ENCODE measurements around the gene ADRM1. TPM values are rescaled to one million over a fixed set of nuclear protein-coding genes. Genes with fewer than 3 reads are reported as not detected.

ADRM1 gene
- polyA plus RNA-seq, 2 of the 4 experiments (the other 2 are of a cell fraction) = 87.9 to 130 TPM

GRCh38 chr20:62321521-62321948 lies 18.7 kb downstream of the ADRM1 start:
- no peak for FAIRE-seq
- Histone ChIP-seq H3K9me3 (peaks cover 14% of the 10 kb centered on the region), H3K27ac (peak overlapping the region in 1 of 2 experiments; percentile 57; a peak in 2 of 6 replicates), H3K4me3 (no peak overlapping the region), H3K4me2 (no peak overlapping the region), H3K4me1 (peaks cover 11% of the 10 kb centered on the region; the same call in 2 of the 3 replicates)
- ATAC-seq = peak; percentile 30 to 57; a peak in 5 of 6 replicates
- ChIA-PET POLR2A (no interaction called here), CTCF (no interaction called here)
- 93% methylated on average over 5 of the region's 7 CpGs for WGBS (ENCODE audit: missing lambda C conversion rate)
- 0 out of 5 replicates have a peak, but pooled peaks of 1 of the 2 experiments have one; percentile 25 for TF ChIP-seq JUN (IDR thresholded peaks at IDR 0.05)
- TF ChIP-seq ELK1 (IDR thresholded peaks at IDR 0.05; ENCODE audit: low read depth, low read length) = no peak
- DNase-seq (ENCODE audit: low read depth in 1 of 2, low spot score in 1 of 2) = peak; percentile 62 to 83

- Histone ChIP-seq H3K4me3 (no peak overlapping the region), H3K4me1 (peaks cover 11% of the 10 kb centered on the region; the same call in 2 of the 3 replicates), H3K4me2 (no peak overlapping the region), H3K9me3 (peaks cover 10% of the 10 kb centered on the region), H3K27ac (no peak overlapping the region)
- TF ChIP-seq JUN (IDR thresholded peaks at IDR 0.05) (peak in 1 of 2 experiments; percentile 6; a peak in 1 of 5 replicates), TP53 (CRISPR knock-in tag; IDR thresholded peaks at IDR 0.05) (no peak)
- 80% methylated on average over 1 of the region's 16 CpGs for WGBS (ENCODE audit: missing lambda C conversion rate)
- DNase-seq (ENCODE audit: low read depth in 1 of 2, low spot score in 1 of 2) = no peak
- POLR2A ChIA-PET = no interaction called here
- no peak for FAIRE-seq
- CTCF ChIA-PET = no interaction called here
- ATAC-seq = peak in 1 of 2 experiments; percentile 6; a peak in 2 of 6 replicates
Observed at GRCh38 chr20:62321975-62322374, 19.2 kb downstream of the ADRM1 start.

- FAIRE-seq (no peak), DNase-seq (ENCODE audit: low read depth in 1 of 2, low spot score in 1 of 2) (no peak), ATAC-seq (peak; percentile 5 to 36; a peak in 3 of 6 replicates)
- Histone ChIP-seq H3K27ac (no peak overlapping the region), H3K4me3 (no peak overlapping the region), H3K4me1 (peaks cover 11% of the 10 kb centered on the region; the same call in 2 of the 3 replicates), H3K4me2 (no peak overlapping the region), H3K9me3 (peaks cover 4% of the 10 kb centered on the region)
- 80% methylated on average over 2 of the region's 16 CpGs for WGBS (ENCODE audit: missing lambda C conversion rate)
- ChIA-PET POLR2A (no interaction called here), CTCF (interaction anchor here (0.6 to 1.3 kb wide), 2 partner anchors 38 to 47 kb away, joined by 3 to 4 read pairs; no protein-coding TSS in a partner anchor)
- no peak for TF ChIP-seq ELK1 (IDR thresholded peaks at IDR 0.05; ENCODE audit: low read depth, low read length)
- TF ChIP-seq RARB (CRISPR knock-in tag; IDR thresholded peaks at IDR 0.05) = no peak
- no peak for TF ChIP-seq BCL3 (IDR thresholded peaks at IDR 0.05)
- TF ChIP-seq POLR2A (IDR thresholded peaks at IDR 0.05; ENCODE audit: low read length) = no peak
- no peak for TF ChIP-seq KDM1A (IDR thresholded peaks at IDR 0.05; ENCODE audit: low read depth)
Observed at GRCh38 chr20:62322492-62323041, 19.8 kb downstream of the ADRM1 start.

GRCh38 chr20:62323146-62323979 lies 20.6 kb downstream of the ADRM1 start:
- FAIRE-seq = no peak
- Histone ChIP-seq H3K9me3 (no peaks in the 10 kb centered on the region), H3K27ac (no peak overlapping the region), H3K4me3 (no peak overlapping the region), H3K4me2 (no peak overlapping the region), H3K4me1 (peaks cover 11% of the 10 kb centered on the region; the same call in 2 of the 3 replicates)
- DNase-seq (ENCODE audit: low read depth in 1 of 2, low spot score in 1 of 2) = no peak
- CTCF ChIA-PET = interaction anchor here (0.5 to 3.9 kb wide), 6 partner anchors 11 to 59 kb away, joined by 3 to 23 read pairs (median 4); no protein-coding TSS in a partner anchor
- WGBS (ENCODE audit: missing lambda C conversion rate) = 89% methylated on average over 28 of the region's 52 CpGs
- TF ChIP-seq JUN (IDR thresholded peaks at IDR 0.05) = peak in 1 of 2 experiments; percentile 10; a peak in 3 of 5 replicates
- TF ChIP-seq CBX8 (IDR thresholded peaks at IDR 0.05) = no peak
- no peak for TF ChIP-seq MAX (IDR thresholded peaks at IDR 0.05)
- POLR2A ChIA-PET = no interaction called here
- ATAC-seq = no peak
